NK-92 treated with Interleukin-12 subunit alpha and Interleukin-12 subunit beta, amount 100 ng/mL, for 24 hours (cell line): Measurements from ENCODE around the gene INPP5A.
"Not testable (repeated sequence)": the region's sequence is repeated elsewhere in the genome, so short reads cannot be mapped to it uniquely, and the experiment has no call there.

ENCODE experiments used
- DNase-seq: peaks from one replicate; lab custom pipeline; 2025; lab: John Stamatoyannopoulos, UW

INPP5A gene

GRCh38 chr10:132537684-132538001, at the start of gene INPP5A:
Gene INPP5A, plus strand, starts transcription at chr10:132537787. Its CDS starts 310 bp downstream, at chr10:132538097.
- DNase-seq: no peak

- DNase-seq: no peak
Measured at GRCh38 chr10:132488231-132488821, 49.3 kb upstream of the INPP5A start.

GRCh38 chr10:132489053-132489703, 48.4 kb upstream of the INPP5A start:
- DNase-seq: no peak

- no peak for DNase-seq
Measured at GRCh38 chr10:132489704-132490534, 47.7 kb upstream of the INPP5A start.

- DNase-seq: not testable (repeated sequence)
Measured at GRCh38 chr10:132491534-132491933, 46.1 kb upstream of the INPP5A start.

GRCh38 chr10:132492323-132493025, 45.1 kb upstream of the INPP5A start:
- no peak for DNase-seq

GRCh38 chr10:132493246-132493755, 44.3 kb upstream of the INPP5A start:
- no peak for DNase-seq

GRCh38 chr10:132493756-132494290, 43.8 kb upstream of the INPP5A start:
- no peak for DNase-seq

- no peak for DNase-seq
Measured at GRCh38 chr10:132494866-132495630, 42.5 kb upstream of the INPP5A start.

- DNase-seq: no peak
Measured at GRCh38 chr10:132496360-132497062, 41.1 kb upstream of the INPP5A start.

- DNase-seq: no peak
Measured at GRCh38 chr10:132497063-132497680, 40.4 kb upstream of the INPP5A start.

GRCh38 chr10:132497861-132498561, 39.6 kb upstream of the INPP5A start:
- no peak for DNase-seq

GRCh38 chr10:132498562-132499366, 38.8 kb upstream of the INPP5A start:
- no peak for DNase-seq

- DNase-seq: no peak
Measured at GRCh38 chr10:132499367-132499685, 38.3 kb upstream of the INPP5A start.

- no peak for DNase-seq
Measured at GRCh38 chr10:132500781-132501415, 36.7 kb upstream of the INPP5A start.

GRCh38 chr10:132502544-132503300, 34.9 kb upstream of the INPP5A start:
- DNase-seq: no peak

GRCh38 chr10:132503581-132504421, 33.8 kb upstream of the INPP5A start:
- DNase-seq: no peak
